ENCODE measurements around the gene CCDC169.

DNA sequence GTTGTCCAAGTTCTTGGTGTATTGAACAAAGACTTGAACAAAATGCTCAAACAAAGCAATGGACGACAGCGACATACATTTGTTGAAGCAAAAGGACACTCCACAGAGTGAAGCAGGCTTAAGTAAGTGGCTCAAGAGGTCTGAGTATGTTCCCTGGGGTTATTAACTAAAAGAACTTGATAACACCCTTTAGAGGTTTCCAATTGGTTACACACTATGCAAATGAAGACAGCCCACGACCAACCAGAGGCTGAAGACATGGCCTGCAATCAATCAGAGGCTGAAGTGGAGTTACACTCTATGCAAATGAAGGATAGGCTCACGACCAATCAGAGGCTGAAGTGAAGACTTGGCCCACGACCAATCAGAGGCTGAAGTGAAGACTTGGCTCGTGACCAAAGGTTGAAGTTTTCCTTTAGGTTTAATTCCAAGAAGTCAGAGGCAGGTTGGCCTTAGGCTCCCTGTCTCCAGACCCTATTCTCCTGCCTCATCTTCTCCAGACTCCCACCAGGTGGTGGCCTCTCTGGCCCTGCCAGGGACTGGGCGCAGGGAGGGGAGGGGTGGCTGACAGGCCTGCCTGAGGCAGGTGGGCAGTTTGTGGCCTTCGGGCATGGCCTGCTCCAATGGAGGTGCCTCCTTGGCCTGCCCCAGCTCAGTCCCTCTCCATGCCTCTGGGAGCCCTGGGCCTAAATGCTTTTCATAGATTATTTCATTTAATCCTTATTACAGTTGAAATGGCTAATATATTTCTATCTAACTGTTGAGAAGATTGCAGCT, 38.1 kb downstream of the CCDC169 start:
- TF ChIP-seq, protein P1, sequence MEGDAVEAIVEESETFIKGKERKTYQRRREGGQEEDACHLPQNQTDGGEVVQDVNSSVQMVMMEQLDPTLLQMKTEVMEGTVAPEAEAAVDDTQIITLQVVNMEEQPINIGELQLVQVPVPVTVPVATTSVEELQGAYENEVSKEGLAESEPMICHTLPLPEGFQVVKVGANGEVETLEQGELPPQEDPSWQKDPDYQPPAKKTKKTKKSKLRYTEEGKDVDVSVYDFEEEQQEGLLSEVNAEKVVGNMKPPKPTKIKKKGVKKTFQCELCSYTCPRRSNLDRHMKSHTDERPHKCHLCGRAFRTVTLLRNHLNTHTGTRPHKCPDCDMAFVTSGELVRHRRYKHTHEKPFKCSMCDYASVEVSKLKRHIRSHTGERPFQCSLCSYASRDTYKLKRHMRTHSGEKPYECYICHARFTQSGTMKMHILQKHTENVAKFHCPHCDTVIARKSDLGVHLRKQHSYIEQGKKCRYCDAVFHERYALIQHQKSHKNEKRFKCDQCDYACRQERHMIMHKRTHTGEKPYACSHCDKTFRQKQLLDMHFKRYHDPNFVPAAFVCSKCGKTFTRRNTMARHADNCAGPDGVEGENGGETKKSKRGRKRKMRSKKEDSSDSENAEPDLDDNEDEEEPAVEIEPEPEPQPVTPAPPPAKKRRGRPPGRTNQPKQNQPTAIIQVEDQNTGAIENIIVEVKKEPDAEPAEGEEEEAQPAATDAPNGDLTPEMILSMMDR (conservative IDR thresholded peaks at IDR 0.05; ENCODE audit: low read length): no peak
- TF ChIP-seq EZH2phosphoT487 (IDR thresholded peaks at IDR 0.05; ENCODE audit: borderline replicate concordance): no peak

Measured in Loucy (cell line).